Measurements from ENCODE around the gene NKD1.

GRCh38 chr16:50506543-50506937 lies 41.7 kb upstream of the NKD1 start:
- TF ChIP-seq SP1 (IDR thresholded peaks at IDR 0.05) (no peak), FOXK2 (IDR thresholded peaks at IDR 0.05) (no peak), FOXM1 (IDR thresholded peaks at IDR 0.05; ENCODE audit: borderline replicate concordance) (no peak), ZNF384 (IDR thresholded peaks at IDR 0.05) (no peak), SUZ12 (IDR thresholded peaks at IDR 0.05) (no peak), ELF4 (IDR thresholded peaks at IDR 0.05) (no peak), HDGF (IDR thresholded peaks at IDR 0.05; ENCODE audit: borderline replicate concordance) (no peak), FOXA1 (IDR thresholded peaks at IDR 0.05) (no peak), PKNOX1 (IDR thresholded peaks at IDR 0.05) (no peak), LEF1 (IDR thresholded peaks at IDR 0.05; ENCODE audit: borderline replicate concordance) (no peak), BHLHE40 (IDR thresholded peaks at IDR 0.05; ENCODE audit: borderline replicate concordance) (no peak)
